Neural cell (in vitro differentiated cells): Measurements from ENCODE around the gene KRTAP10-7. TPM values are rescaled to one million over a fixed set of nuclear protein-coding genes. Genes with fewer than 3 reads are reported as not detected.

Experiments used
- H2AFZ ChIP-seq: fragments of 200-600, 300-800 bp; sonication (generic), shearing (Covaris generic); 2 replicates; pipeline ENCODE4 v1.6.0; 2014; ENCODE audit warnings: low read depth, mild to moderate bottlenecking, antibody characterized with exemption, low read length, moderate library complexity
- H3F3A ChIP-seq: fragments of 200-600 bp; shearing (Covaris generic); 2 replicates; pipeline ENCODE4 v1.6.1; 2016; ENCODE audit warnings: mild to moderate bottlenecking, moderate library complexity, mixed read lengths, antibody characterized with exemption, low read length; ENCODE audit not compliant: insufficient read depth, poor library complexity, severe bottlenecking
- H3K27ac ChIP-seq: fragments of 200-600, 300-800 bp; sonication (generic), shearing (Covaris generic); 2 replicates; pipeline ENCODE4 v1.5.1; 2014; ENCODE audit warnings: mild to moderate bottlenecking, low read length, moderate library complexity
- H3K27me3 ChIP-seq: fragments of 300-800, 200-600 bp; sonication (generic), shearing (Covaris generic); 2 replicates; pipeline ENCODE4 v1.6.0; 2014; ENCODE audit warnings: mild to moderate bottlenecking, low read depth, low read length, moderate library complexity; ENCODE audit not compliant: insufficient read depth
- H3K36me3 ChIP-seq: fragments of 300-800, 200-600 bp; sonication (generic), shearing (Covaris generic); 2 replicates; pipeline ENCODE4 v1.5.1; 2014; ENCODE audit warnings: mild to moderate bottlenecking, antibody characterized with exemption, low read length, moderate library complexity; ENCODE audit not compliant: insufficient read depth
- H3K4me2 ChIP-seq: fragments of 300-800, 200-600 bp; sonication (generic), shearing (Covaris generic); 2 replicates; pipeline ENCODE4 v1.6.0; 2014; ENCODE audit warnings: mild to moderate bottlenecking, low read length
- H3K4me3 ChIP-seq: fragments of 300-800, 200-600 bp; sonication (generic), shearing (Covaris generic); 2 replicates; pipeline ENCODE4 v1.5.1; 2014; ENCODE audit warnings: mild to moderate bottlenecking, low read length, moderate library complexity
- H3K79me2 ChIP-seq: fragments of 200-600 bp; shearing (Covaris generic); replicated peaks from 2 replicates; pipeline ENCODE4 v1.6.0; 2014; ENCODE audit warnings: mild to moderate bottlenecking, low read length, moderate library complexity; ENCODE audit not compliant: insufficient read depth
- H3K9ac ChIP-seq: fragments of 300-800, 200-600 bp; sonication (generic), shearing (Covaris generic); 2 replicates; pipeline ENCODE4 v1.6.1; 2016; ENCODE audit warnings: mild to moderate bottlenecking, low read length, mixed read lengths
- H3K9me2 ChIP-seq: fragments of 200-600 bp; shearing (Covaris generic); 2 replicates; pipeline ENCODE4 v1.6.1; 2016; ENCODE audit warnings: mild to moderate bottlenecking, low read length, mixed read lengths; ENCODE audit not compliant: insufficient read depth
- H3K9me3 ChIP-seq: fragments of 200-600, 300-800 bp; sonication (generic), shearing (Covaris generic); 2 replicates; pipeline ENCODE4 v1.6.1; 2016; ENCODE audit warnings: mild to moderate bottlenecking, mixed run types, low read length, moderate library complexity, mixed read lengths
- H4K20me1 ChIP-seq: fragments of 200-600 bp; shearing (Covaris generic); 2 replicates; pipeline ENCODE4 v1.6.1; 2016; ENCODE audit warnings: mild to moderate bottlenecking, mixed run types; ENCODE audit not compliant: insufficient read depth
- EP300 ChIP-seq: fragments of 450-650 bp; conservative IDR thresholded peaks from 2 replicates; pipeline ENCODE4 v1.6.1; 2014; ENCODE audit warnings: antibody characterized with exemption, mild to moderate bottlenecking, moderate library complexity; ENCODE audit not compliant: poor library complexity, severe bottlenecking
- EZH2 ChIP-seq: fragments of 200-600, 300-800 bp; shearing (Covaris generic), sonication (generic); IDR thresholded peaks from 2 replicates; pipeline ENCODE4 v1.6.1; 2014; ENCODE audit warnings: antibody characterized with exemption, low read length, borderline replicate concordance, mild to moderate bottlenecking; ENCODE audit not compliant: insufficient read depth, poor library complexity, severe bottlenecking
- MXI1 ChIP-seq: fragments of 450-650 bp; conservative IDR thresholded peaks from 2 replicates; pipeline ENCODE4 v1.6.1; 2014; ENCODE audit warnings: antibody characterized with exemption, mild to moderate bottlenecking; ENCODE audit not compliant: poor library complexity, severe bottlenecking
- POLR2AphosphoS5 ChIP-seq: IDR thresholded peaks from 2 replicates; pipeline ENCODE4 v1.6.1; 2012
- RAD21 ChIP-seq: fragments of 450-650 bp; conservative IDR thresholded peaks from 2 replicates; pipeline ENCODE4 v1.6.1; 2014; ENCODE audit warnings: antibody characterized with exemption, mild to moderate bottlenecking, moderate library complexity
- REST ChIP-seq: IDR thresholded peaks from 2 replicates; pipeline ENCODE4 v1.6.1; 2012; ENCODE audit warnings: borderline replicate concordance
- SMC3 ChIP-seq: fragments of 450-650 bp; conservative IDR thresholded peaks from 2 replicates; pipeline ENCODE4 v1.6.1; 2014; ENCODE audit warnings: antibody characterized with exemption, mild to moderate bottlenecking, moderate library complexity; ENCODE audit not compliant: poor library complexity
- TAF1 ChIP-seq: IDR thresholded peaks from 2 replicates; pipeline ENCODE4 v1.6.1; 2012; ENCODE audit warnings: low read depth
- polyA plus RNA-seq: library from polyadenylated mRNA; depleted of rRNA; stranded (reverse); fragments of >200 nt; gene quantifications from 2 replicates; pipeline ENCODE4 v1.2.3, GENCODE V29; 2014
- TF ChIP-seq, protein P1 (sequence below): fragments of 450-650 bp; IDR thresholded peaks from 2 replicates; pipeline ENCODE4 v1.5.1; 2014; ENCODE audit warnings: antibody characterized with exemption, mild to moderate bottlenecking, moderate library complexity; ENCODE audit not compliant: poor library complexity, severe bottlenecking

The KRTAP10-7 gene
- polyA plus RNA-seq, 1 donor from 2014 or later: not detected

DNA sequence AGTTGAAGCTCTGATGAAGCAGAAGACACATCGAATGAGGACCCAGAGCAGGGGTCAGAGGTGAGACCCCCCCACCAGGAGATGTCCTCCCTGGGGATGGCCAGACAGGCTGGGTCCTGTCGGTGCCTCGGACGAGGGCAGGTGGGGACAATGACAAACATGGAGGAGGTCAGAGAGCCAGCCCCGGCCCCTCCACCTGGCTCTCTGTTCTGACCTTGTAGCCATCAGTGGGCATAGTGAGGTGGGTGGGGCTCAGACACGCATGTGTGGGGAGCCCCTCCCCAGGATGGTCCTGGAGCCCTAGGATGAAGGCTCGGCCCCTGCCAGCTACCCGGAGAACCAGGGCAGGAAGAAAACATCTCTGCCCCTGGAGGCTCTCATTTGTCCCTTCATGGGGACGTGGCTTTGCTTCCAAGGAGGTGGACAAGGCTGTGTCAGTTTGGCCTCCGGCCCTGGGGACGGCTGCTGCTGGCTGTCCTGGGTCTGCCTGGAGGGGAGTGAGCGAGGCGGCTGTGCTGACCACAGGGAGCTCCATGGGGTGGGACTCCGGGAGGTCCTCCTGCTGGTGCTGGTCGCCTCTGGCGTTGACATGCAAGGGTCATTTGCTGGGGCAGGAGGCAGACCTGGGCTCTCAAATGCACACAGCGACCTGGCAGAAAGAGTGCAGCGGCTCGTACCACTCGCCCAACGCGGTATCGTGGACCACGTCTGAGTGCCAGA, 10.7 kb upstream of the KRTAP10-7 start:
- Histone ChIP-seq H3K4me2 (no peak overlapping the region), H3K36me3 (no peaks in the 10 kb centered on the region)

GRCh38 chr21:44590311-44590721, 10.1 kb upstream of the KRTAP10-7 start:
- Histone ChIP-seq H3K9me3 (no peaks in the 10 kb centered on the region), H3K9ac (no peak overlapping the region), H3K27ac (no peak overlapping the region), H3K9me2 (no peaks in the 10 kb centered on the region), H3K79me2 (no peaks in the 10 kb centered on the region), H3K4me2 (no peak overlapping the region), H3K36me3 (no peaks in the 10 kb centered on the region), H4K20me1 (no peaks in the 10 kb centered on the region), H3K27me3 (no peaks in the 10 kb centered on the region), H3F3A (no peaks in the 10 kb centered on the region), H3K4me3 (no peak overlapping the region), H2AFZ (no peak overlapping the region)
- no peak for TF ChIP-seq MXI1
- TF ChIP-seq, protein P1, sequence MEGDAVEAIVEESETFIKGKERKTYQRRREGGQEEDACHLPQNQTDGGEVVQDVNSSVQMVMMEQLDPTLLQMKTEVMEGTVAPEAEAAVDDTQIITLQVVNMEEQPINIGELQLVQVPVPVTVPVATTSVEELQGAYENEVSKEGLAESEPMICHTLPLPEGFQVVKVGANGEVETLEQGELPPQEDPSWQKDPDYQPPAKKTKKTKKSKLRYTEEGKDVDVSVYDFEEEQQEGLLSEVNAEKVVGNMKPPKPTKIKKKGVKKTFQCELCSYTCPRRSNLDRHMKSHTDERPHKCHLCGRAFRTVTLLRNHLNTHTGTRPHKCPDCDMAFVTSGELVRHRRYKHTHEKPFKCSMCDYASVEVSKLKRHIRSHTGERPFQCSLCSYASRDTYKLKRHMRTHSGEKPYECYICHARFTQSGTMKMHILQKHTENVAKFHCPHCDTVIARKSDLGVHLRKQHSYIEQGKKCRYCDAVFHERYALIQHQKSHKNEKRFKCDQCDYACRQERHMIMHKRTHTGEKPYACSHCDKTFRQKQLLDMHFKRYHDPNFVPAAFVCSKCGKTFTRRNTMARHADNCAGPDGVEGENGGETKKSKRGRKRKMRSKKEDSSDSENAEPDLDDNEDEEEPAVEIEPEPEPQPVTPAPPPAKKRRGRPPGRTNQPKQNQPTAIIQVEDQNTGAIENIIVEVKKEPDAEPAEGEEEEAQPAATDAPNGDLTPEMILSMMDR: no peak
- TF ChIP-seq SMC3: no peak
- no peak for TF ChIP-seq POLR2AphosphoS5
- TF ChIP-seq RAD21: no peak
- no peak for TF ChIP-seq EZH2
- no peak for TF ChIP-seq REST

More for the DNA sequence above, 10.7 kb upstream of the KRTAP10-7 start:
- no peaks in the 10 kb centered on the region for H3K27me3 ChIP-seq
- H3K79me2 ChIP-seq: no peaks in the 10 kb centered on the region
- H2AFZ ChIP-seq: no peak overlapping the region
- H3F3A ChIP-seq: no peaks in the 10 kb centered on the region
- H3K9me2 ChIP-seq: no peaks in the 10 kb centered on the region
- no peak overlapping the region for H3K9ac ChIP-seq
- H3K27ac ChIP-seq: no peak overlapping the region
- H4K20me1 ChIP-seq: no peaks in the 10 kb centered on the region
- TF ChIP-seq EZH2 (no peak), POLR2AphosphoS5 (no peak), EP300 (no peak), MXI1 (no peak), SMC3 (no peak), REST (no peak), RAD21 (no peak), TAF1 (no peak)
- TF ChIP-seq, protein P1: no peak
- no peaks in the 10 kb centered on the region for H3K9me3 ChIP-seq
- H3K4me3 ChIP-seq: no peak overlapping the region
